ENCODE results near the gene CHST3. TPM values are rescaled to one million over a fixed set of nuclear protein-coding genes. Genes with fewer than 3 reads are reported as not detected.

Gene CHST3
- total and polyA plus RNA-seq, 7 donors, result 0.23 to 25.5 (median 12.8) TPM

DNA sequence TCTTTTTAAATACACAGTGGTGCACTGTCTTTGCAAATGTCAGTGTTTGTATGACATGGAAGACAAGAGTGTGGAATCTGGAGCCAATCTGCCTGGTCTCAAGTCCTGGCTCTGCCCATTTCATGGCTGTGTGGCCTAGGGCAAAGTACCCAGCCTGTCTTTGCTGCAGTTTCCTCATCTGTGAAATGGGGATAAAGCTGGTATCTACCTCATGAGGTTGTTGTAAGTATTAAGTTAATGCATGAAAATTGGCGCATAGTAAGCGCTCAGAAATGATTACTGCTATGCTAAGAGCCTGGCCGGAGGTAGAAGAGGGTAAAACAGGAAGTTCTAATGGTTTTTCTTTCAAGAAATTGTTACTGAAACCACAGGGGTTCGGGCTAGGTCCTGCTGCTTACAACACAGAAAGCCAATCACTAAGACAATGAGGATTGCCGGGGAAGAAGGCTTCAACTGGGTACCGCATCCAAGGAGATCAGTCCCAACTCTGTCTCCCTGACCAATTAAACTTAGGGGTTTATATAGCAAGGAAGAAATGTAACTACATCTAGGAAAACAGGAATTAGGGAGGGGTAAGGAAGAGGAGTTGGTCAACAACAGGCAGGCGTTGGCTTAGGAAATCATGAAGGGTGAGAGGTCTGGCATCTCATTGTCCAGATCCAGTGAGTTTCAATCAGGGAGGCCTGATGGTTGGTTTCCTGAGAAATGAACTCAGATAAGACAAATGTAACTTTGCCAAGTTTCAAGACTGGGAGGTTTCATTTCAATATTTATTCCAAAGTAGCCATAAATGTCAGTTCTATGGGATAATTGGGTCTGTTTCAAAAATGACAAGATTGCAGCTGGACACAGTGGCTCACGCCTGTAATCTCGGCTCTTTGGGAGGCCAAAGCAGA, 57.0 kb downstream of the CHST3 start:
- TF ChIP-seq, protein P1, sequence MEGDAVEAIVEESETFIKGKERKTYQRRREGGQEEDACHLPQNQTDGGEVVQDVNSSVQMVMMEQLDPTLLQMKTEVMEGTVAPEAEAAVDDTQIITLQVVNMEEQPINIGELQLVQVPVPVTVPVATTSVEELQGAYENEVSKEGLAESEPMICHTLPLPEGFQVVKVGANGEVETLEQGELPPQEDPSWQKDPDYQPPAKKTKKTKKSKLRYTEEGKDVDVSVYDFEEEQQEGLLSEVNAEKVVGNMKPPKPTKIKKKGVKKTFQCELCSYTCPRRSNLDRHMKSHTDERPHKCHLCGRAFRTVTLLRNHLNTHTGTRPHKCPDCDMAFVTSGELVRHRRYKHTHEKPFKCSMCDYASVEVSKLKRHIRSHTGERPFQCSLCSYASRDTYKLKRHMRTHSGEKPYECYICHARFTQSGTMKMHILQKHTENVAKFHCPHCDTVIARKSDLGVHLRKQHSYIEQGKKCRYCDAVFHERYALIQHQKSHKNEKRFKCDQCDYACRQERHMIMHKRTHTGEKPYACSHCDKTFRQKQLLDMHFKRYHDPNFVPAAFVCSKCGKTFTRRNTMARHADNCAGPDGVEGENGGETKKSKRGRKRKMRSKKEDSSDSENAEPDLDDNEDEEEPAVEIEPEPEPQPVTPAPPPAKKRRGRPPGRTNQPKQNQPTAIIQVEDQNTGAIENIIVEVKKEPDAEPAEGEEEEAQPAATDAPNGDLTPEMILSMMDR (IDR thresholded peaks at IDR 0.05), result no peak
- peak in 2 of 4 donors; percentile 13 to 39 for TF ChIP-seq POLR2AphosphoS5 (IDR thresholded peaks at IDR 0.05)
- H3K4me1 ChIP-seq, result peaks cover 0 to 36% (median 34%) of the 10 kb centered on the region in 4 donors
- H3K4me3 ChIP-seq, result no peak overlapping the region
- no peak for DNase-seq
- H3K36me3 ChIP-seq, result no peaks in the 10 kb centered on the region
- no peaks in the 10 kb centered on the region for H3K9me3 ChIP-seq
- peak overlapping the region in 1 of 4 donors; percentile 24 for H3K27ac ChIP-seq
- WGBS, 2 donors, result 68 to 73% methylated on average over 9 of the region's 9 CpGs
- no peaks in the 10 kb centered on the region for H3K27me3 ChIP-seq
- intact Hi-C loops (cut with DNase I), result no loop called here

DNA sequence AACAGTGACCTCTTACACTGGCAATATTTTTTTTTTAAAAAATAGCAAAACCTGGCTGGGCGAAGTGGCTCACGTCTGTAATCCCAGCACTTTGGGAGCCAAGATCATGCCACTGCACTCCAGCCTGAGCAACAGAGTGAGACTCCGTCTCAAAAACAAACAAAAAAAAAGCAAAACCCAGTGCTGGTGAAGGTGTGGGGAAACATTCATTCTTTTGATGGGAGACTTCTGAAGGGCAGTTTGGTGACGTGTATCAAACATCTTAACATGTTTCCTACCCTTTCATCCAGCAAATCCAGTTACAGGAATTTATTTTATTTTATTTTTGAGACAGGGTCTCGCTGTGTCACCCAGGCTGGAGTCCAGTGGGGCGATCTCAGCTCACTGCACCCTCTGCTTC, 58.0 kb downstream of the CHST3 start:
- no peak overlapping the region for H3K4me3 ChIP-seq
- peaks cover 0 to 26% (median 24%) of the 10 kb centered on the region in 4 donors for H3K4me1 ChIP-seq
- intact Hi-C loops (cut with DNase I), result no loop called here
- H3K36me3 ChIP-seq, result no peaks in the 10 kb centered on the region
- 91 to 93% methylated on average over 6 of the region's 6 CpGs for WGBS, 2 donors
- H3K9me3 ChIP-seq, result no peaks in the 10 kb centered on the region
- no peaks in the 10 kb centered on the region for H3K27me3 ChIP-seq
- no peak overlapping the region for H3K27ac ChIP-seq
- TF ChIP-seq EP300 (IDR thresholded peaks at IDR 0.05) (no peak), POLR2AphosphoS5 (IDR thresholded peaks at IDR 0.05) (no peak), POLR2A (IDR thresholded peaks at IDR 0.05) (no peak)
- TF ChIP-seq, protein P1 (IDR thresholded peaks at IDR 0.05), result no peak
- no peak for DNase-seq

DNA sequence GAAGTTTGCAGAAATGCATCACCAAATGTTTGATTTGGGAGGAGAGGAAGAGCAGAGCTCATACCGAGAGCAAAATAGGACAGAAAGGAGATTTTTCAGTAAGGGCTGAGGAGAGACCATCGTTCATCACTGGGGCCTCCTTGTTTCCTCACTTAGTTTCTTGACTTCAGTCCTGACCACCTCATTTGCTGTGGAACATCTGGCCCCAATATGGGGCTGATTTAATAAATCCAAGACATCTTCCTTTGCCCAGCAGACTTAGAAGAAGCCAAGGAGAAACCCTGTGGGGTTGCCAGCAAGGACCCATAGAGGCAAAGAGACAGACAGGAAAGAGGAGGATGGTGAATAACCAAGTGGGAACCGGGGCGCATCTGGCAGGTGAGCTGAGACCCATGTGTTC, 60.4 kb downstream of the CHST3 start:
- intact Hi-C loops (cut with DNase I), result no loop called here
- Histone ChIP-seq H3K27ac (no peak overlapping the region), H3K9me3 (no peaks in the 10 kb centered on the region), H3K4me3 (no peak overlapping the region), H3K36me3 (no peaks in the 10 kb centered on the region), H3K27me3 (no peaks in the 10 kb centered on the region), H3K4me1 (peaks cover 0 to 17% (median 14%) of the 10 kb centered on the region in 4 donors)
- no peak for DNase-seq
- no peak for TF ChIP-seq POLR2AphosphoS5 (IDR thresholded peaks at IDR 0.05)
- TF ChIP-seq, protein P1 (IDR thresholded peaks at IDR 0.05), result no peak
- TF ChIP-seq POLR2A (IDR thresholded peaks at IDR 0.05), result no peak
- TF ChIP-seq EP300 (IDR thresholded peaks at IDR 0.05), result no peak
- 88 to 90% methylated on average over 4 of the region's 4 CpGs for WGBS, 2 donors

DNA sequence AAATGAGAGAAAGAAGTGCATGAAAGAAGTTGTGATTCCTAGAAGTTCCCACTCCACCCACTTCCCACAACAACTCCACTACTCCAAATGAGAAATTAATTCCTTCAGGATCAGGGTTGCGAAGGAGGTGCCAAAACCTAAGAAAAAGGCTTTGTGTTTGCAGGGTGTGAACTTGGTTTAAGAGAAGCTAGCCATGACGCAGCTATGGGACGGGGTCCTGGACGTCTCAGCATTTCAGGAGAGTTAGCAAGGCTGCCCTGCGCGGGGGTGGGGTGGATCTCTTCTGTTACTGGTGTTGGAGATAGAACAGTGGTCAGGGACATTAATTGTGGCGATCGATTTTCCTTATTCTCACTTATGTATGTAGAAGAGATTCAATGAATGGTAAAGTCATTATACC, 61.2 kb downstream of the CHST3 start:
- H3K4me3 ChIP-seq, result no peak overlapping the region
- DNase-seq, result no peak
- no peaks in the 10 kb centered on the region for H3K36me3 ChIP-seq
- intact Hi-C loops (cut with DNase I), result no loop called here
- no peaks in the 10 kb centered on the region for H3K9me3 ChIP-seq
- peaks cover 0 to 17% (median 14%) of the 10 kb centered on the region in 4 donors for H3K4me1 ChIP-seq
- WGBS, 2 donors, result 92 to 94% methylated on average over 8 of the region's 8 CpGs
- no peak overlapping the region for H3K27ac ChIP-seq
- H3K27me3 ChIP-seq, result no peaks in the 10 kb centered on the region
- TF ChIP-seq POLR2A (IDR thresholded peaks at IDR 0.05) (no peak), EP300 (IDR thresholded peaks at IDR 0.05) (no peak), POLR2AphosphoS5 (IDR thresholded peaks at IDR 0.05) (no peak)
- TF ChIP-seq, protein P1 (IDR thresholded peaks at IDR 0.05), result no peak

Data from sigmoid colon (tissue), 7 donors.